GM12878 (cell line): ENCODE results near the gene PCK2. TPM values are rescaled to one million over a fixed set of nuclear protein-coding genes. Genes with fewer than 3 reads are reported as not detected.
A peak's percentile ranks its signal among the peaks of the same experiment; 100 is the strongest.

Source experiments
- CREB1 ChIP-seq: IDR thresholded peaks from 2 replicates; pipeline ENCODE4 v1.6.1; 2012; ENCODE audit warnings: low read depth, mild to moderate bottlenecking, inconsistent platforms
- HDAC2 ChIP-seq: fragments of 200-600 bp; sonication (generic); IDR thresholded peaks from 2 replicates; pipeline ENCODE4 v1.6.1; 2017
- IKZF2 ChIP-seq, 2 experiments: fragments of 450-650 bp; IDR thresholded peaks; 2 replicates each; pipeline ENCODE4 v1.6.1; 2017; ENCODE audit warnings: mild to moderate bottlenecking in 2 of 2, moderate library complexity in 2 of 2
- MAX ChIP-seq: IDR thresholded peaks from 2 replicates; pipeline ENCODE4 v1.6.1; 2012; ENCODE audit warnings: low read depth, low read length, improper control_type of control experiment
- PML ChIP-seq: IDR thresholded peaks from 2 replicates; pipeline ENCODE4 v1.6.1; 2012; ENCODE audit warnings: low read length, inconsistent platforms
- RB1 ChIP-seq: fragments of 450-650 bp; formaldehyde crosslinking; IDR thresholded peaks from 2 replicates; pipeline ENCODE4 v1.6.1; 2017; ENCODE audit warnings: mild to moderate bottlenecking, borderline replicate concordance
- RELA ChIP-seq: fragments of 450-650 bp; IDR thresholded peaks from 2 replicates; pipeline ENCODE4 v1.8.0; 2014; ENCODE audit warnings: borderline replicate concordance; ENCODE audit not compliant: partially characterized antibody
- TAF1 ChIP-seq: IDR thresholded peaks from 2 replicates; pipeline ENCODE4 v1.6.1; 2011; ENCODE audit warnings: mild to moderate bottlenecking, low read depth, low read length, borderline replicate concordance
- polyA plus RNA-seq, 11 experiments: library from polyadenylated mRNA; depleted of rRNA in 4 of 11; unstranded in 6 of 11; stranded (reverse) in 5 of 11; fragments of >200 nt; fragmentation: Nextera tagmentation in 4 of 11; fragmentation: Illumina TruSeq in 1 of 11; extraction: Ambion mirVana in 4 of 11; extraction: Trizol in 1 of 11; gene quantifications; 1 replicate in 1 of 11; 2 replicates in 10 of 11; pipeline versions ENCODE4 v1.2.1 to v1.2.3, GENCODE V29; 2011 to 2016; ENCODE audit warnings: inconsistent platforms in 2 of 11, missing spikeins in 2 of 11, low read depth in 1 of 11
- total RNA-seq, 4 experiments: library from RNA; depleted of rRNA in 3 of 4; stranded (reverse); fragments of >200 nt in 3 of 4; fragmentation: Illumina TruSeq in 1 of 4; extraction: Trizol in 1 of 4; gene quantifications; 2 replicates each; pipeline versions ENCODE4 v1.2.1 to v1.2.3, GENCODE V29; 2013 to 2021
- TF ChIP-seq, protein P1 (sequence below): fragments of 450-650 bp; formaldehyde crosslinking; IDR thresholded peaks from 2 replicates; pipeline ENCODE4 v1.4.0; 2022; ENCODE audit warnings: mild to moderate bottlenecking, moderate library complexity
- TF ChIP-seq, protein P2 (sequence below): fragments of 150-350 bp; IDR thresholded peaks from 2 replicates; pipeline ENCODE4 v1.6.1; 2016; ENCODE audit warnings: low read depth, low read length
- TF ChIP-seq, protein P3 (sequence below): IDR thresholded peaks from 2 replicates; pipeline ENCODE4 v1.6.1; 2012; ENCODE audit warnings: improper control_type of control experiment, low read depth, low read length; ENCODE audit not compliant: insufficient replicate concordance

PCK2 gene
- total and polyA plus RNA-seq, 10 of the 15 experiments (the other 5 are each of a cell fraction or from before 2014, with no cell fraction given) = 6.6 to 110 (median 44.6) TPM

GRCh38 chr14:24093901-24094840 is at the start of gene PCK2 (continued):
- TF ChIP-seq, protein P1, sequence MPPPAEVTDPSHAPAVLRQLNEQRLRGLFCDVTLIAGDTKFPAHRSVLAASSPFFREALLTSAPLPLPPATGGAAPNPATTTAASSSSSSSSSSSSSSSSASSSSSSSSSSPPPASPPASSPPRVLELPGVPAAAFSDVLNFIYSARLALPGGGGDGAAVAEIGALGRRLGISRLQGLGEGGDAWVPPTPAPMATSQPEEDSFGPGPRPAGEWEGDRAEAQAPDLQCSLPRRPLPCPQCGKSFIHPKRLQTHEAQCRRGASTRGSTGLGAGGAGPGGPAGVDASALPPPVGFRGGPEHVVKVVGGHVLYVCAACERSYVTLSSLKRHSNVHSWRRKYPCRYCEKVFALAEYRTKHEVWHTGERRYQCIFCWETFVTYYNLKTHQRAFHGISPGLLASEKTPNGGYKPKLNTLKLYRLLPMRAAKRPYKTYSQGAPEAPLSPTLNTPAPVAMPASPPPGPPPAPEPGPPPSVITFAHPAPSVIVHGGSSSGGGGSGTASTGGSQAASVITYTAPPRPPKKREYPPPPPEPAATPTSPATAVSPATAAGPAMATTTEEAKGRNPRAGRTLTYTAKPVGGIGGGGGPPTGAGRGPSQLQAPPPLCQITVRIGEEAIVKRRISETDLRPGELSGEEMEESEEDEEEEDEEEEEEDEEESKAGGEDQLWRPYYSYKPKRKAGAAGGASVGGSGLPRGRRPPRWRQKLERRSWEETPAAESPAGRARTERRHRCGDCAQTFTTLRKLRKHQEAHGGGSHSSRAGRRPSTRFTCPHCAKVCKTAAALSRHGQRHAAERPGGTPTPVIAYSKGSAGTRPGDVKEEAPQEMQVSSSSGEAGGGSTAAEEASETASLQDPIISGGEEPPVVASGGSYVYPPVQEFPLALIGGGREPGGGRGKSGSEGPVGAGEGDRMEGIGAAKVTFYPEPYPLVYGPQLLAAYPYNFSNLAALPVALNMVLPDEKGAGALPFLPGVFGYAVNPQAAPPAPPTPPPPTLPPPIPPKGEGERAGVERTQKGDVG (CRISPR knock-in tag) = no peak
- TF ChIP-seq CREB1 = 0 out of 2 replicates have a peak, but pooled peaks have one; percentile 16
- TF ChIP-seq RB1 = peak; percentile 44; the same call in 1 of the 2 replicates
- peak; percentile 52; the same call in 1 of the 2 replicates for TF ChIP-seq PML
- TF ChIP-seq IKZF2 (IDR thresholded peaks at IDR 0.05) = peak in 1 of 2 experiments; percentile 29; a peak in 2 of 4 replicates
- TF ChIP-seq, protein P2, sequence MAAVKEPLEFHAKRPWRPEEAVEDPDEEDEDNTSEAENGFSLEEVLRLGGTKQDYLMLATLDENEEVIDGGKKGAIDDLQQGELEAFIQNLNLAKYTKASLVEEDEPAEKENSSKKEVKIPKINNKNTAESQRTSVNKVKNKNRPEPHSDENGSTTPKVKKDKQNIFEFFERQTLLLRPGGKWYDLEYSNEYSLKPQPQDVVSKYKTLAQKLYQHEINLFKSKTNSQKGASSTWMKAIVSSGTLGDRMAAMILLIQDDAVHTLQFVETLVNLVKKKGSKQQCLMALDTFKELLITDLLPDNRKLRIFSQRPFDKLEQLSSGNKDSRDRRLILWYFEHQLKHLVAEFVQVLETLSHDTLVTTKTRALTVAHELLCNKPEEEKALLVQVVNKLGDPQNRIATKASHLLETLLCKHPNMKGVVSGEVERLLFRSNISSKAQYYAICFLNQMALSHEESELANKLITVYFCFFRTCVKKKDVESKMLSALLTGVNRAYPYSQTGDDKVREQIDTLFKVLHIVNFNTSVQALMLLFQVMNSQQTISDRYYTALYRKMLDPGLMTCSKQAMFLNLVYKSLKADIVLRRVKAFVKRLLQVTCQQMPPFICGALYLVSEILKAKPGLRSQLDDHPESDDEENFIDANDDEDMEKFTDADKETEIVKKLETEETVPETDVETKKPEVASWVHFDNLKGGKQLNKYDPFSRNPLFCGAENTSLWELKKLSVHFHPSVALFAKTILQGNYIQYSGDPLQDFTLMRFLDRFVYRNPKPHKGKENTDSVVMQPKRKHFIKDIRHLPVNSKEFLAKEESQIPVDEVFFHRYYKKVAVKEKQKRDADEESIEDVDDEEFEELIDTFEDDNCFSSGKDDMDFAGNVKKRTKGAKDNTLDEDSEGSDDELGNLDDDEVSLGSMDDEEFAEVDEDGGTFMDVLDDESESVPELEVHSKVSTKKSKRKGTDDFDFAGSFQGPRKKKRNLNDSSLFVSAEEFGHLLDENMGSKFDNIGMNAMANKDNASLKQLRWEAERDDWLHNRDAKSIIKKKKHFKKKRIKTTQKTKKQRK = no peak
- no peak for TF ChIP-seq HDAC2
- no peak for TF ChIP-seq MAX
- TF ChIP-seq TAF1 = peak; percentile 35; the same call in 1 of the 2 replicates
- TF ChIP-seq RELA = no peak
- TF ChIP-seq, protein P3, sequence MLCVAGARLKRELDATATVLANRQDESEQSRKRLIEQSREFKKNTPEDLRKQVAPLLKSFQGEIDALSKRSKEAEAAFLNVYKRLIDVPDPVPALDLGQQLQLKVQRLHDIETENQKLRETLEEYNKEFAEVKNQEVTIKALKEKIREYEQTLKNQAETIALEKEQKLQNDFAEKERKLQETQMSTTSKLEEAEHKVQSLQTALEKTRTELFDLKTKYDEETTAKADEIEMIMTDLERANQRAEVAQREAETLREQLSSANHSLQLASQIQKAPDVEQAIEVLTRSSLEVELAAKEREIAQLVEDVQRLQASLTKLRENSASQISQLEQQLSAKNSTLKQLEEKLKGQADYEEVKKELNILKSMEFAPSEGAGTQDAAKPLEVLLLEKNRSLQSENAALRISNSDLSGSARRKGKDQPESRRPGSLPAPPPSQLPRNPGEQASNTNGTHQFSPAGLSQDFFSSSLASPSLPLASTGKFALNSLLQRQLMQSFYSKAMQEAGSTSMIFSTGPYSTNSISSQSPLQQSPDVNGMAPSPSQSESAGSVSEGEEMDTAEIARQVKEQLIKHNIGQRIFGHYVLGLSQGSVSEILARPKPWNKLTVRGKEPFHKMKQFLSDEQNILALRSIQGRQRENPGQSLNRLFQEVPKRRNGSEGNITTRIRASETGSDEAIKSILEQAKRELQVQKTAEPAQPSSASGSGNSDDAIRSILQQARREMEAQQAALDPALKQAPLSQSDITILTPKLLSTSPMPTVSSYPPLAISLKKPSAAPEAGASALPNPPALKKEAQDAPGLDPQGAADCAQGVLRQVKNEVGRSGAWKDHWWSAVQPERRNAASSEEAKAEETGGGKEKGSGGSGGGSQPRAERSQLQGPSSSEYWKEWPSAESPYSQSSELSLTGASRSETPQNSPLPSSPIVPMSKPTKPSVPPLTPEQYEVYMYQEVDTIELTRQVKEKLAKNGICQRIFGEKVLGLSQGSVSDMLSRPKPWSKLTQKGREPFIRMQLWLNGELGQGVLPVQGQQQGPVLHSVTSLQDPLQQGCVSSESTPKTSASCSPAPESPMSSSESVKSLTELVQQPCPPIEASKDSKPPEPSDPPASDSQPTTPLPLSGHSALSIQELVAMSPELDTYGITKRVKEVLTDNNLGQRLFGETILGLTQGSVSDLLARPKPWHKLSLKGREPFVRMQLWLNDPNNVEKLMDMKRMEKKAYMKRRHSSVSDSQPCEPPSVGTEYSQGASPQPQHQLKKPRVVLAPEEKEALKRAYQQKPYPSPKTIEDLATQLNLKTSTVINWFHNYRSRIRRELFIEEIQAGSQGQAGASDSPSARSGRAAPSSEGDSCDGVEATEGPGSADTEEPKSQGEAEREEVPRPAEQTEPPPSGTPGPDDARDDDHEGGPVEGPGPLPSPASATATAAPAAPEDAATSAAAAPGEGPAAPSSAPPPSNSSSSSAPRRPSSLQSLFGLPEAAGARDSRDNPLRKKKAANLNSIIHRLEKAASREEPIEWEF = no peak
